Testis (tissue), 3 donors: ENCODE measurements around the gene PTN. TPM values are rescaled to one million over a fixed set of nuclear protein-coding genes. Genes with fewer than 3 reads are reported as not detected.
"Not testable (repeated sequence)": the region's sequence is repeated elsewhere in the genome, so short reads cannot be mapped to it uniquely, and the experiment has no call there.

Experiments used
- DNase-seq: peaks from one replicate; pipeline ENCODE4 v3.0.0-alpha.2; 2019
- H3K27ac ChIP-seq, 2 donors: fragments of 200-600 bp; sonication (generic); one replicate each; pipeline ENCODE4 v1.5.1; 2019
- H3K27me3 ChIP-seq: fragments of 200-600 bp; sonication (generic); one replicate; pipeline ENCODE4 v1.5.1; 2019
- H3K36me3 ChIP-seq: fragments of 200-600 bp; sonication (generic); one replicate; pipeline ENCODE4 v1.5.1; 2017; ENCODE audit warnings: low read depth; ENCODE audit errors: missing control alignments
- H3K4me1 ChIP-seq: fragments of 200-600 bp; sonication (generic); one replicate; pipeline ENCODE4 v1.5.1; 2019
- H3K4me3 ChIP-seq, 2 donors: fragments of 200-600 bp; sonication (generic); one replicate each; pipeline ENCODE4 v1.5.1; 2017 to 2019
- H3K9me3 ChIP-seq: fragments of 200-600 bp; sonication (generic); one replicate; pipeline ENCODE4 v1.5.1; 2017
- POLR2A ChIP-seq: fragments of 450-650 bp; IDR thresholded peaks from one replicate; pipeline ENCODE4 v1.6.1; 2017; ENCODE audit warnings: antibody characterized with exemption, mild to moderate bottlenecking, moderate library complexity
- WGBS, 2 donors: methylation state at CpG; one replicate each; pipeline ENCODE4 v1.1.5; 2018; 5-methylcytosine and 5-hydroxymethylcytosine counted together
- intact Hi-C: fragments of 100-400 bp; cut with DNase I; formaldehyde crosslinking; loops from one replicate; pipeline ENCODE4 v1.15.1; 2023; ENCODE audit warnings: low total_unique reads
- polyA plus RNA-seq: library from polyadenylated mRNA; stranded (reverse); fragments of 350-450 nt; fragmentation: Illumina TruSeq; extraction: RNeasy Lipid Tissue Mini Kit (QIAGEN cat#74804); gene quantifications from one replicate; pipeline ENCODE4 v1.2.3, GENCODE V29; 2014; ENCODE audit warnings: low read depth, low replicate concordance; ENCODE audit not compliant: insufficient read depth
- small RNA-seq, 2 donors: library from RNA; depleted of rRNA; stranded (forward); fragments of <200 nt; gene quantifications; one replicate each; pipeline ENCODE3, GENCODE V24; 2016
- total RNA-seq, 2 donors: library from RNA; depleted of rRNA; stranded (reverse); fragments of >200 nt; gene quantifications; one replicate each; pipeline ENCODE4 v1.2.3, GENCODE V29; 2016
- TF ChIP-seq, protein P1 (sequence below), 3 experiments: fragments of 450-650 bp in 2 of 3; fragments of 200-600 bp in 1 of 3; sonication (generic) in 1 of 3; IDR thresholded peaks; one replicate each; pipeline ENCODE4 v1.5.1; 2016 to 2019; ENCODE audit warnings: antibody characterized with exemption in 3 of 3, mild to moderate bottlenecking in 2 of 3, moderate library complexity in 1 of 3

Gene PTN
- total and polyA plus RNA-seq, 3 donors from 2014 or later: 55.8 to 131 (median 80.7) TPM

DNA sequence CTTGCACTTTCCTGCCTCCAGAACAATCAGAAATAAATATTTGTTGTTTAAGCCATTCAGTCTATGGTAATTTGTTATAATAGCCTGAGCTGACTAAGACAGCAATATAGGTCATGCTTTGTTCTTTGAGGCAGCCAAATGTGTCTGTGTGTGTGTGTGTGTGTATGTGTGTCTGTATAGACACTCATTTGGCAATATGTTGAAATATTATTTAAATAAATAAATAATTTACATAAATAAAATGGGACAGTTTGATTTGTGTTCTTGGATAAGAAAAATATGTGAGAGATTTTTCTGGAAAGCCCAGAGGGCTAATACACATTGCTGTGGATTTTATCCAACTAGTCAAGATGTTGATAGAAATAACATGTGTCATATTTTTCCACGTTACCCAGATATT is 140.2 kb downstream of the PTN start:
- Histone ChIP-seq H3K9me3 (no peaks in the 10 kb centered on the region), H3K27ac (no peak overlapping the region), H3K4me3 (no peak overlapping the region), H3K36me3 (no peaks in the 10 kb centered on the region), H3K27me3 (no peaks in the 10 kb centered on the region), H3K4me1 (no peaks in the 10 kb centered on the region)
- TF ChIP-seq, protein P1, sequence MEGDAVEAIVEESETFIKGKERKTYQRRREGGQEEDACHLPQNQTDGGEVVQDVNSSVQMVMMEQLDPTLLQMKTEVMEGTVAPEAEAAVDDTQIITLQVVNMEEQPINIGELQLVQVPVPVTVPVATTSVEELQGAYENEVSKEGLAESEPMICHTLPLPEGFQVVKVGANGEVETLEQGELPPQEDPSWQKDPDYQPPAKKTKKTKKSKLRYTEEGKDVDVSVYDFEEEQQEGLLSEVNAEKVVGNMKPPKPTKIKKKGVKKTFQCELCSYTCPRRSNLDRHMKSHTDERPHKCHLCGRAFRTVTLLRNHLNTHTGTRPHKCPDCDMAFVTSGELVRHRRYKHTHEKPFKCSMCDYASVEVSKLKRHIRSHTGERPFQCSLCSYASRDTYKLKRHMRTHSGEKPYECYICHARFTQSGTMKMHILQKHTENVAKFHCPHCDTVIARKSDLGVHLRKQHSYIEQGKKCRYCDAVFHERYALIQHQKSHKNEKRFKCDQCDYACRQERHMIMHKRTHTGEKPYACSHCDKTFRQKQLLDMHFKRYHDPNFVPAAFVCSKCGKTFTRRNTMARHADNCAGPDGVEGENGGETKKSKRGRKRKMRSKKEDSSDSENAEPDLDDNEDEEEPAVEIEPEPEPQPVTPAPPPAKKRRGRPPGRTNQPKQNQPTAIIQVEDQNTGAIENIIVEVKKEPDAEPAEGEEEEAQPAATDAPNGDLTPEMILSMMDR (IDR thresholded peaks at IDR 0.05): no peak
- no peak for TF ChIP-seq POLR2A
- no peak for DNase-seq
- 62 to 84% methylated on average over 1 of the region's 1 CpG for WGBS, 2 donors
- intact Hi-C loops: no loop called here

DNA sequence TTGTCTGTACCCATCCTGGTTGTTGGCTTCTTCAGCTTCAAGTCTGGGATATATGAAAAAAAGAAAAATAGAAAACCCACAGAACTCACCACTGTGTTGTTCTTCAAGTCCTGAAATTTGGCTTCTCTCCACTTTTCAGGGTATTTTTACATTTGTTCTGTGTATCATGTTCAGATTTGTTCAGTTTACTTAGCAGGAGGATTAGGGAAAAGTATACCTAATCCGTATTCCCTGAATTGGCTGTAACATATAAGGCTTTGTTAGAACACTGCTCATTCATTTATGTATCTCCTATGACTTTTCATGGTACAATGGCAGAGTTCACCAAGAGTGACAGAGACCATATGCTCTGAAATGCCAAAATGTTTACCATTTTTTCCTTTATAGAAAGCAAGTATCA is 146.9 kb downstream of the PTN start:
- Histone ChIP-seq H3K9me3 (no peaks in the 10 kb centered on the region), H3K36me3 (no peaks in the 10 kb centered on the region), H3K27me3 (no peaks in the 10 kb centered on the region), H3K4me1 (no peaks in the 10 kb centered on the region), H3K4me3 (no peak overlapping the region), H3K27ac (no peak overlapping the region)
- DNase-seq: no peak
- TF ChIP-seq, protein P1 (IDR thresholded peaks at IDR 0.05): no peak
- no peak for TF ChIP-seq POLR2A
- intact Hi-C loops: no loop called here
- WGBS, 2 donors: 71 to 89% methylated on average over 1 of the region's 1 CpG

DNA sequence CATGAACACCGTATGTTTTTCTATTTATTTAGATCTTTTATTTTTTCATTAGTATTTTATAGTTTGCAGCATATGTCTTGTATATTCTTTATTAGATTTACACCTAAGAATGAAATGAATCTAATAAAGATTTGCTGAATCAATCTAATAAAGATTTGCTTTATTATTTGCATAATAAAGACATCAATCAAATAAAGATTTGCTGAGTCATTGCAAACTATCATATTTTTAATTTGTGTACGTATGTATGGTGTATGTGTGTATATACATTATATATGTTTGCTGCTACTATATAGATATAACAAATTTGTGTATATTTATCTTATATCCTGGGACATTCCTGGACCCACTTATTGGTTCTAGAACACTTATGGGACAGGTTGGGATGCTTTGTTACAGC is 147.5 kb downstream of the PTN start:
- WGBS, 2 donors: 93 to 94% methylated on average over 2 of the region's 2 CpGs
- Histone ChIP-seq H3K4me3 (no peak overlapping the region), H3K27me3 (no peaks in the 10 kb centered on the region), H3K9me3 (no peaks in the 10 kb centered on the region), H3K27ac (no peak overlapping the region), H3K36me3 (no peaks in the 10 kb centered on the region), H3K4me1 (no peaks in the 10 kb centered on the region)
- TF ChIP-seq, protein P1 (IDR thresholded peaks at IDR 0.05): no peak
- no peak for TF ChIP-seq POLR2A
- intact Hi-C loops: no loop called here
- DNase-seq: no peak

GRCh38 chr7:137181619-137182018 is 161.9 kb downstream of the PTN start:
- H3K27me3 ChIP-seq, intact Hi-C loops, H3K36me3 ChIP-seq: not testable (repeated sequence)

More at GRCh38 chr7:137181619-137182018, 161.9 kb downstream of the PTN start:
- 78 to 91% methylated on average over 22 to 25 of the region's 25 CpGs for WGBS, 2 donors
- peak overlapping the region in 1 of 2 donors; percentile 1 for H3K4me3 ChIP-seq
- not testable (repeated sequence) for H3K27ac ChIP-seq, H3K4me1 ChIP-seq, DNase-seq, H3K9me3 ChIP-seq

Small RNA genes lying within 50 kb of the gene (small RNA-seq; reads per million reads assigned to genes)
- 0.18 to 0.38 reads per million in 2 donors for gene RF00136
